HepG2 (cell line): Measurements from ENCODE around the gene PRMT7.

Source experiments
- ADNP ChIP-seq: sonication (generic); formaldehyde crosslinking; IDR thresholded peaks from 2 replicates; pipeline ENCODE4 v1.4.0; 2020; ENCODE audit warnings: missing genetic modification reagents
- IRF2 ChIP-seq: IDR thresholded peaks from 2 replicates; pipeline ENCODE4 v1.6.1; 2018; ENCODE audit warnings: missing genetic modification reagents, missing compliant biosample characterization
- KMT2A ChIP-seq: sonication (generic); formaldehyde crosslinking; IDR thresholded peaks from 2 replicates; pipeline ENCODE4 v1.4.0; 2020; ENCODE audit warnings: missing genetic modification reagents
- POLR2A ChIP-seq, 2 experiments: IDR thresholded peaks; 2 replicates each; pipeline ENCODE4 v1.6.1; 2011; ENCODE audit warnings: low read depth in 2 of 2, low read length in 2 of 2, mild to moderate bottlenecking in 1 of 2, moderate library complexity in 1 of 2; ENCODE audit not compliant: insufficient read depth in 1 of 2
- TCF12 ChIP-seq, 2 experiments: fragments of 450-650 bp in 1 of 2; sonication (generic) in 1 of 2; formaldehyde crosslinking in 1 of 2; IDR thresholded peaks; 2 replicates each; pipeline versions ENCODE4 v1.6.1 to v1.8.0; 2017 to 2022; ENCODE audit warnings: antibody characterized with exemption in 1 of 2, mild to moderate bottlenecking in 1 of 2, missing genetic modification reagents in 1 of 2, moderate library complexity in 1 of 2
- ZBTB49 ChIP-seq: sonication (generic); formaldehyde crosslinking; IDR thresholded peaks from 2 replicates; pipeline ENCODE4 v1.4.0; 2020; ENCODE audit warnings: missing genetic modification reagents, borderline replicate concordance
- ZNF205 ChIP-seq: IDR thresholded peaks from 2 replicates; pipeline ENCODE4 v1.6.1; 2018; ENCODE audit warnings: missing biosample characterization, missing genetic modification reagents

- no peak for TF ChIP-seq IRF2 (CRISPR knock-in tag)
- TF ChIP-seq POLR2A (IDR thresholded peaks at IDR 0.05; ENCODE audit: insufficient read depth in 1 of 2, low read depth in 2 of 2, low read length in 2 of 2): no peak
- TF ChIP-seq ZNF205 (CRISPR knock-in tag): no peak
- no peak for TF ChIP-seq ADNP
- no peak for TF ChIP-seq ZBTB49
- no peak for TF ChIP-seq TCF12 (IDR thresholded peaks at IDR 0.05)
- no peak for TF ChIP-seq TCF12 (CRISPR knock-in tag; IDR thresholded peaks at IDR 0.05)
- TF ChIP-seq KMT2A: no peak
Measured at GRCh38 chr16:68296291-68296690, 14.5 kb upstream of the PRMT7 start.
